Hippocampal formation (tissue), 2 donors: Measurements from ENCODE around the gene PLEKHA7.

Source experiments
- DNase-seq, 2 donors: peaks; one replicate each; lab custom pipeline; 2025; lab: John Stamatoyannopoulos, UW

PLEKHA7 gene

DNA sequence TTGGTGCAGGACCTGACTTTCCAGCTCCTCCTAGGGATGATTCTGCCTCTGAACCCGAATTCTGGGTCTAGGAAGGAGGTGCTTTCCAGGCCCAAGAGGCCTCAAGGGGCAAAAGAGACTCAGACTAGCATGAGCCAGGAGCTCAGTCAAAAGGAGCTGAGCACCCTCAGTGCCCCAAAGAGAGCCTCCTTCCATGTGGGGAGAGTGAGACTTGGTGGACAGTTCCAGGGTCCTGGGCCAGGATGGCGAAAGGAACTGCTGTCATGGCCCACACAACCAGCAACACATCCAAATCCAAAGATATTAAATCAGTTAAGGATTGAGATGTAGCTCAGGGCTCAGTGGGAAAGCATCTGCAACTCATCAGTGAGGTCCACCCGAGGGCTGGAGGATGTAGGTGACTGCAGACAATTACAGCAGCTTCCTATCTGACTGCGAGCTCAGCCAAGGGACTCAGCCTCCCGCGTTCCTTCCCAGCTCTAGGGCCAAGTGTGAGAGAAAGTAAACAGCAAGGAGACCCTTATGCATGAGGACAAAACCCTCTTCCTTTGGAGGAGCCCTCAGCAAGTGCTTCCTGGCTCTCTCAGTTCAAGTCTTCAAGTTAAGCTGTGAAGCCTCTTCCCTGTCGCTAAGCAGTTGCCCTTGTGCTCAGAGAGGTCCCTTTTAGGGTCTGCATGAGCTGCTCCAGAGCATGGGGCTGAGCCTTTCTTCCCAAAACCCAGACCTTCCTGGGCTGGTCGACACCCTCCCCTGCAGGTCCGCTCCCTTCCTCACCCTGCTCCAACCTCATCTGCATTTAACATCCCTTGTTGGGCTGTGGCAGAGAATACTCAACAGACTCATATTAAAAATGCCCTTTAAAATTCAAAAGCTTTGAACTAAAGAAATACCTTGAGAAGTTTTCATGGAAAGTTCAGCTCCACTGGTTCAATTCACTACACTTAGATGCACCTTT, 240.0 kb downstream of the PLEKHA7 start:
- no peak for DNase-seq

GRCh38 chr11:16772141-16772512, 242.1 kb downstream of the PLEKHA7 start:
- DNase-seq, result no peak

DNA sequence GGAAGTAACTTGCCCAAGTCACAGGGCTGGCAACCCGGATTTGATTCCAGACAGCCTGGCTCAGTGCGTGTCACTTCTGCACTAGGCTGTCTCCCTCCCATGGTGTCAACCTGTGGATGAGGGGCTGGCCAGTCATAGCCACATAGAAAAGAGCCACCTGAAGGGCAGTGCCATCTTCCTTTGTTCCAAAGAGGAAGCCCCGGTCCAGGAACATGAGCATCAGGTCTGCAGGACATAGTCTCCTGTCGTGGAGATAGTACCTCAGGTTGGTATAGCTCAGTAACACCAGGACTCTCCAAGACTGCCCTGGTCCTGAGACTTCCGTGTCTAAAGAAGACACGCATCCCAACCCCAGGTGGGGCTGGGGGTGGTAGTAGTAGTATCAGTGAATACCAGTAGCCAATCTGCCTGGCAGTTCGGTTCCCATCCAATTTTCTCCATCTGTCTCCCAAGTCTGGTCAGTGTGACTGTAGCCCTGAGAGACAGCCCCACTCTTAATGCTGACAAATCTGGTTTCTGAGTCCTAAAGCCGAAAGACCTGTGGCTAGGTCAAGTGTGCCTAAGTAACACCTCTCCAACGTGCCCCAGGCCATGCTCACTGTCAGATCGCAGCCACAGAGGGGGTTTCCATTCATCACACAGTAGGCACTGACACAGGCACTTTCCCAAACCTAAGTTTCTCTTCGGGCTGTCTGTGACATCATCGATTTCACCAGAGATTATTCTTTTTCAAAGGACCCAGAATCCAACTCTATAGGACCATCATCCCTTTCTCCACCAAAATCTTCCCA, 242.7 kb downstream of the PLEKHA7 start:
- DNase-seq, result no peak

- DNase-seq, result no peak
Observed at GRCh38 chr11:16770016-16770415, 244.2 kb downstream of the PLEKHA7 start.

GRCh38 chr11:16769386-16769785, 244.8 kb downstream of the PLEKHA7 start:
- DNase-seq, result no peak

- no peak for DNase-seq
Observed at GRCh38 chr11:16767957-16768356, 246.3 kb downstream of the PLEKHA7 start.

GRCh38 chr11:16767137-16767536, 247.1 kb downstream of the PLEKHA7 start:
- DNase-seq, result no peak

GRCh38 chr11:16764888-16765287, 249.3 kb downstream of the PLEKHA7 start:
- DNase-seq, result no peak

- no peak for DNase-seq
Observed at GRCh38 chr11:16763746-16764145, 250.5 kb downstream of the PLEKHA7 start.

- DNase-seq, result no peak
Observed at GRCh38 chr11:16759857-16760508, 254.2 kb downstream of the PLEKHA7 start.

DNA sequence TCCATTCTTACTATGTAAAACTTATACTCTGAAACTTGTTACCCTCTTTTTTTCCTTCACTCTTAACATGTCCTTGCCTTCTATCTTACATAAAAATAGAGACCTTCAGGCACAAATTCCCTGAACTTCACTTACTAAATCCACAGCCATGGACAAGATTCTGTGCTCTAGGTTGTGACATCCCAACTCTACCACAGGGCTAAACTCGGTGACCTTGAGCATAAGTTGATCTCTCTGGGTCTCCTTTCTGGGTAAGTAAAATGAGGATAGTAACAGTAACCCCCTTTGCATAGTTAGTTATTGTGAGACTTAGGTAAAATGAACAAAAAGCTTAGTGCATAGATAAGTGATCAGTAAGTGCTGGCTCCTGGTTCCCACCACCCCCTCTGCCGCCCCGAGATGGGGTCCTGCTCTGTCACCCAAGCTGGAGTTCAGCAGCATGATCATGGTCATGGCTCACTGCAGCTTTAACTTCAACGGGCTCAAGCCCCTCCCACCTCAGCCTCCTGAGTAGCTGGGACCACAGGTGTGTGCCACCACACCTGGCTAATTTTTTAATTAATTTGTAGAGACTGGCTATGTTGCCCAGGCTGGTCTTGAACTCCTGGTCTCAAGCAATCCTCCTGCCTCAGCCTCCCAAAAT, 255.7 kb downstream of the PLEKHA7 start:
- DNase-seq, result no peak

DNA sequence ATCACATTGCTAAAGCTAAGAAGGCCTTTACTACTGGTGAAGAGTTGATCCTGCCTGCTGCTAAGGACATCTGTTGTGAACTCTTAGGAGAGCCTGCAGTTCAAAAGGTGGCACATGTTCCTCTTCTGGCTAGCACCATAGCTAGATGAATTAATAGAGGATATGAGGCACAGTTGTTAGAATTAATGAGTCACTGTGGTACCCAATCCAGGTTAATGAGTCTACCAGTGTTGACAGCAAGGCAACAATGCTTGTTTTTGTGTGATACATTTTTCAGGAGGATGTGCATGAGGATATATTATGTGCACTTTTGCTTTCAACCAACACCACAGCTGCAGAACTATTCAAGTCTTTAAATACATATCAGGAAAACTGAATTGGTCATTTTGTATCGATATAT, 263.8 kb downstream of the PLEKHA7 start:
- DNase-seq, result no peak

DNA sequence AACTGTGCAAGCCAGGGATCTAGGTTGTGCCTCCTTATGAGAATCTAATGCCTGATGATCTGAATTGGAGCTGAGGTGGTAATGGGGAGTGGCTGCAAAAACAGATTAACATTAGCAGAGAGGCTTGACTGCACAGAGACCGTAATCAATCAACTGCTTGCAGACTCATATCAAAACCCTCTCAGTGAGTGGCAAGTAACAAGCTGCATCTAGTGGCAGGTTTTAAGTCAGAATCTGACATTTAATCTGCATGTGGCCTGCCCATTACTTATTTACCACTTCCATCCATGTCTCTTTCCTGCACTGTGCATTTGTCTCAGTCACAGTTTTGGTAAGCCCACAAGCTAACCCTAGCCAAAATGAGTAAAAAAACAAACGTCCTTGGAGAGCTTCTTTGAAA, 264.5 kb downstream of the PLEKHA7 start:
- DNase-seq, result no peak

GRCh38 chr11:16749092-16749491, 265.1 kb downstream of the PLEKHA7 start:
- DNase-seq, result no peak

DNA sequence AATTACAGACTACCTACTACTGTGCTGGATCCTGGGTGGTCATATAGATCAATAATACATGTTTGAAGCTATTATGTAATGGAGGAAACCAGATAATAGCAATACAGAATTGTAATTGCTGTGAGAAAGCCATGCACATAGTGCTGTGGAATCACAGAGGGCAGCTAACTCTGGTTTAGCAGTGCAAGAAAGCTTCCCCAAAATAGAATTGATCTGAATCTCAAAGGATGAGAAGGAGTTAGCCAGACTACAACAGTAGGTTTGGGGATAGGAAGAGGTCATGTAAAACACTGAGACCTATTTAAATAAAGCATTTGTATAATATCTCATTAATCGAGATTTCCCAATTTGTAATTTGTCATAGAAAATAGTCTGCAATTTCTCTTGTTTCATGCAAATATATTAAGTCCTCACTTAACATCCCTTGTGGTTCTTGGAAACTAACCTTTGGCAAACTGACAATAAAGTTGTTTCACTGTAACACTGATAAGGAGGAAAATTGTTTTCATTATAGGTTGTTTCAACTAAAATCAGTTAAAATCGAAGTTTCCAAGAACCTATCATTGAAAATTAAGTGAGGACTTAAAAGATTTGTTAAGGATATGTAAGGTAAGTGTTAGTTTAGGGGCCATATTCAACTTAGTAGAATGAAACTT, 268.1 kb downstream of the PLEKHA7 start:
- no peak for DNase-seq

DNA sequence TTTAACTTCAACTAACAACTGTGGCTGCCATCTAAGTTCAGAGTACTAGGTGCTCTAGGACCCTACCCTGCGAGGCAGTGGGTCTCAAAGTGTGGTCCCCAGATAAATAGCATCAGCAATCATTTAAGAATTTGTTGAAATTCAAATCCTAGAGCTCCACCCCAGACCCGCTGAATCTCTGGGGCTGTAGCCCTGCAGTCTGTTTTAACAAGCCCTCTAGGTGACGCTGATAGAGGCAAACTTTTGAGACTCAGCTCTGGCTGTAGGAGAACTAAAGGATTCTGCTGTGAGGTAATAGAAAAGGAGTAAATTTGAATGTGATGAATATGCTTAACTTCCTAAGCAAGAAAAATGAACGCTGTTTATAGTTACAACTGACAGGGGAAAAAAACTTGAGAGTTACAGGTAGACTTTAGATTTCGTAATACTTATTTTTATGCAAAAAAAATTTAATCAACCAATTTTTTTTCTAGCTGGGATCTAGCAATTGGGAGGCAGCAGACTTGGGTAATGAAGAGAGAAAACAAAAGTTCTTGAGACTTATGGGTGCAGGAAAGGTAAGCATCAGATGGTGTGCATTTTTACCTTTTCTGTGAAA, 270.0 kb downstream of the PLEKHA7 start:
- no peak for DNase-seq

DNA sequence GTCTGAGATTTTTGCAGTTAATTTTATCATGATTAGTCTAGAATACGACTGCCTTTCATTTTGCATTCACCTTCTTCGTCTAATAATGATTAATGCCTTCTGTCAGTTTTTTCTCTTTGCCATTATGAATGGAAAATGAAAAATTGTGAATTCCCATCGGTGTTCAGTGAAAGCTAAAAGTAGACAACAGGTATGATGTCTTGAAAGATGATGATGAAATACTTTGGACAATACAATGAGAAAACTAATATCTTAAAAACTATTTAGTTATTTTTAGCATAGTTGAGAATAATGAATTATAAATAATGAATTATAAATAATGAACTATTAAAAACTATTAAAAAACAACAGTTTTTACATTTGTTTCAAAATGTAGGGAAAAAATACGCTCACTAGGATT, 270.7 kb downstream of the PLEKHA7 start:
- no peak for DNase-seq

GRCh38 chr11:16741473-16741872, 272.7 kb downstream of the PLEKHA7 start:
- no peak for DNase-seq

GRCh38 chr11:16738947-16739815, 275.0 kb downstream of the PLEKHA7 start:
- no peak for DNase-seq
